T-cell (primary cell): ENCODE results near the gene KRTAP5-9. TPM values are rescaled to one million over a fixed set of nuclear protein-coding genes. Genes with fewer than 3 reads are reported as not detected.

Experiments used
- ATAC-seq, 4 experiments: fragments of 200-7000 bp in 3 of 4; fragments of 150-1000 bp in 1 of 4; cut with Tn5 transposase; replicated peaks in 1 of 4; 1 replicate in 3 of 4; 2 replicates in 1 of 4; pipeline ENCODE4 v1.10.0; 2021; ENCODE audit warnings: moderate library complexity in 3 of 4, mild to moderate bottlenecking in 2 of 4, moderate number of reproducible peaks in 1 of 4
- CTCF ChIA-PET, 2 donors: fragments of 300-600 bp; sonication (Branson Sonifier 250); formaldehyde crosslinking; loops; one replicate each; lab custom pipeline; 2022; ENCODE audit warnings: antibody characterized with exemption in 2 of 2; lab: Charles Lee
- POLR2A ChIA-PET, 2 donors: fragments of 300-600 bp; sonication (Branson Sonifier 250); formaldehyde crosslinking; loops; one replicate each; lab custom pipeline; 2022; ENCODE audit warnings: antibody characterized with exemption in 2 of 2; lab: Charles Lee
- DNase-seq, 35 experiments: peaks; one replicate each; pipeline versions ENCODE4 v3.0.0 to v3.0.0-alpha.2; 2013 to 2023
- H3K27ac ChIP-seq: one replicate; pipeline ENCODE4 v1.5.1; 2013; ENCODE audit warnings: low read length
- H3K27me3 ChIP-seq, 2 experiments: replicated peaks in 1 of 2; 1 replicate in 1 of 2; 2 replicates in 1 of 2; pipeline versions ENCODE4 v1.6.1 to v1.7.0; 2013; ENCODE audit warnings: low read length in 1 of 2, mixed read lengths in 1 of 2; ENCODE audit not compliant: control insufficient read depth in 2 of 2, insufficient read depth in 2 of 2; ENCODE audit errors: extremely low read depth in 1 of 2
- H3K36me3 ChIP-seq, 2 donors: 1 replicate in 1 of 2; 2 replicates in 1 of 2; pipeline versions ENCODE4 v1.6.1 to v1.7.0; 2013; ENCODE audit warnings: low read length in 1 of 2; ENCODE audit not compliant: control insufficient read depth in 2 of 2, insufficient read depth in 1 of 2; ENCODE audit errors: extremely low read depth in 1 of 2
- H3K4me1 ChIP-seq, 2 experiments: 1 replicate in 1 of 2; 2 replicates in 1 of 2; pipeline versions ENCODE4 v1.6.1 to v1.7.0; 2013; ENCODE audit warnings: low read length in 2 of 2, mixed read lengths in 1 of 2; ENCODE audit not compliant: insufficient read depth in 2 of 2, control insufficient read depth in 1 of 2; ENCODE audit errors: extremely low read depth in 1 of 2
- H3K4me3 ChIP-seq, 2 donors: 1 replicate in 1 of 2; 2 replicates in 1 of 2; pipeline versions ENCODE4 v1.5.1 to v1.7.0; 2013; ENCODE audit warnings: mild to moderate bottlenecking in 2 of 2, low read length in 1 of 2, moderate library complexity in 1 of 2; ENCODE audit not compliant: control insufficient read depth in 1 of 2; ENCODE audit errors: extremely low read depth in 1 of 2
- H3K9me3 ChIP-seq: 2 replicates; pipeline ENCODE4 v1.7.0; 2013
- H3K27ac Mint-ChIP-seq, 2 donors: one replicate each; pipeline ENCODE4 v1.8.0; 2020 to 2021; ENCODE audit warnings: mild to moderate bottlenecking in 2 of 2, mixed read lengths in 2 of 2
- H3K27me3 Mint-ChIP-seq, 2 donors: one replicate each; pipeline ENCODE4 v1.8.0; 2021 to 2022; ENCODE audit warnings: mixed read lengths in 2 of 2
- H3K36me3 Mint-ChIP-seq: one replicate; pipeline ENCODE4 v1.8.0; 2021; ENCODE audit warnings: mixed read lengths
- H3K4me1 Mint-ChIP-seq, 3 donors: one replicate each; pipeline ENCODE4 v1.8.0; 2020 to 2022; ENCODE audit warnings: mixed read lengths in 3 of 3, mild to moderate bottlenecking in 1 of 3
- H3K4me3 Mint-ChIP-seq, 3 donors: one replicate each; pipeline ENCODE4 v1.8.0; 2020 to 2022; ENCODE audit warnings: mild to moderate bottlenecking in 3 of 3, mixed read lengths in 3 of 3, moderate library complexity in 3 of 3
- H3K9me3 Mint-ChIP-seq, 3 donors: one replicate each; pipeline ENCODE4 v1.8.0; 2020 to 2022; ENCODE audit warnings: mixed read lengths in 3 of 3
- WGBS: methylation state at CpG from one replicate; pipeline ENCODE4 v1.1.5; 2013; ENCODE audit warnings: missing lambda C conversion rate; ENCODE audit not compliant: insufficient coverage; 5-methylcytosine and 5-hydroxymethylcytosine counted together
- total RNA-seq, 35 experiments: library from RNA in 6 of 35; stranded (reverse) in 6 of 35; fragments of 120-200 nt in 1 of 35; gene quantifications; one replicate each; pipeline versions ENCODE4 v1.2.1 to v1.2.4 and lab custom pipeline; 2013 to 2026

KRTAP5-9 gene
- total RNA-seq, 5 donors from 2014 or later (not counting 1 experiment from before 2014, with no cell fraction given) = 0.23 to 0.33 TPM; not detected in 3

GRCh38 chr11:71502871-71503435, 45.3 kb upstream of the KRTAP5-9 start:
- Histone ChIP-seq H3K4me3 (no peak overlapping the region), H3K9me3 (no peaks in the 10 kb centered on the region), H3K36me3 (peaks cover 32 to 45% of the 10 kb centered on the region in 2 donors), H3K27me3 (no peaks in the 10 kb centered on the region), H3K27ac (no peak overlapping the region), H3K4me1 (no peaks in the 10 kb centered on the region)
- no peak for ATAC-seq
- H3K4me1 Mint-ChIP-seq = no peaks in the 10 kb centered on the region
- H3K27me3 Mint-ChIP-seq = no peaks in the 10 kb centered on the region
- ChIA-PET POLR2A (no interaction called here), CTCF (no interaction called here)
- 96% methylated on average over 11 of the region's 15 CpGs for WGBS
- peaks cover under 1 to 16% (median 9%) of the 10 kb centered on the region in 3 donors for H3K9me3 Mint-ChIP-seq
- H3K4me3 Mint-ChIP-seq = no peak overlapping the region
- no peak overlapping the region for H3K27ac Mint-ChIP-seq
- DNase-seq = peak in 1 of 35 experiments; percentile 16
- peaks cover 76% of the 10 kb centered on the region for H3K36me3 Mint-ChIP-seq

- Histone ChIP-seq H3K4me1 (no peaks in the 10 kb centered on the region), H3K36me3 (peaks cover 19 to 31% of the 10 kb centered on the region in 2 donors), H3K27ac (no peak overlapping the region), H3K9me3 (peaks cover 6% of the 10 kb centered on the region), H3K4me3 (no peak overlapping the region), H3K27me3 (no peaks in the 10 kb centered on the region)
- Mint-ChIP-seq H3K27me3 (no peaks in the 10 kb centered on the region), H3K27ac (no peak overlapping the region), H3K4me3 (no peak overlapping the region), H3K9me3 (peaks cover 16 to 32% (median 24%) of the 10 kb centered on the region in 3 donors), H3K4me1 (no peaks in the 10 kb centered on the region), H3K36me3 (peaks cover 62% of the 10 kb centered on the region)
- DNase-seq (no peak), ATAC-seq (no peak)
- WGBS = 96% methylated on average over 8 of the region's 10 CpGs
- ChIA-PET POLR2A (no interaction called here), CTCF (no interaction called here)
Measured at GRCh38 chr11:71504531-71504930, 43.7 kb upstream of the KRTAP5-9 start.

- peaks cover 8% of the 10 kb centered on the region for H3K9me3 ChIP-seq
- peaks cover 15 to 26% of the 10 kb centered on the region in 2 donors for H3K36me3 ChIP-seq
- no peak overlapping the region for H3K27ac ChIP-seq
- DNase-seq = no peak
- H3K27me3 ChIP-seq = no peaks in the 10 kb centered on the region
- no CpG with 5 or more reads among the region's 2 CpGs for WGBS
- CTCF ChIA-PET = no interaction called here
- H3K4me3 ChIP-seq = no peak overlapping the region
- Mint-ChIP-seq H3K9me3 (peaks cover 20 to 36% (median 28%) of the 10 kb centered on the region in 3 donors), H3K27ac (no peak overlapping the region), H3K4me1 (no peaks in the 10 kb centered on the region), H3K36me3 (peaks cover 59% of the 10 kb centered on the region), H3K27me3 (no peaks in the 10 kb centered on the region), H3K4me3 (no peak overlapping the region)
- ATAC-seq = no peak
- POLR2A ChIA-PET = no interaction called here
- no peaks in the 10 kb centered on the region for H3K4me1 ChIP-seq
Measured at GRCh38 chr11:71505001-71505400, 43.2 kb upstream of the KRTAP5-9 start.

- 94% methylated on average over 7 of the region's 9 CpGs for WGBS
- Mint-ChIP-seq H3K4me3 (no peak overlapping the region), H3K36me3 (peaks cover 51% of the 10 kb centered on the region), H3K27me3 (no peaks in the 10 kb centered on the region), H3K9me3 (peaks cover 20 to 43% (median 32%) of the 10 kb centered on the region in 3 donors), H3K4me1 (no peaks in the 10 kb centered on the region), H3K27ac (no peak overlapping the region)
- ATAC-seq (no peak), DNase-seq (peak in 2 of 35 experiments; percentile 0 to 13)
- H3K9me3 ChIP-seq = peaks cover 8% of the 10 kb centered on the region
- no peak overlapping the region for H3K27ac ChIP-seq
- no peak overlapping the region for H3K4me3 ChIP-seq
- ChIA-PET POLR2A (no interaction called here), CTCF (no interaction called here)
- H3K4me1 ChIP-seq = no peaks in the 10 kb centered on the region
- H3K36me3 ChIP-seq = peaks cover 8 to 18% of the 10 kb centered on the region in 2 donors
- H3K27me3 ChIP-seq = no peaks in the 10 kb centered on the region
Measured at GRCh38 chr11:71505781-71506180, 42.4 kb upstream of the KRTAP5-9 start.

GRCh38 chr11:71507102-71507501, 41.1 kb upstream of the KRTAP5-9 start:
- H3K4me1 ChIP-seq = no peaks in the 10 kb centered on the region
- H3K4me3 ChIP-seq = no peak overlapping the region
- no peaks in the 10 kb centered on the region for H3K27me3 Mint-ChIP-seq
- peaks cover 43% of the 10 kb centered on the region for H3K36me3 Mint-ChIP-seq
- ChIA-PET CTCF (no interaction called here), POLR2A (no interaction called here)
- WGBS = 94% methylated on average over 5 of the region's 5 CpGs
- no peak overlapping the region for H3K27ac ChIP-seq
- H3K4me3 Mint-ChIP-seq = no peak overlapping the region
- H3K27ac Mint-ChIP-seq = no peak overlapping the region
- no peaks in the 10 kb centered on the region for H3K4me1 Mint-ChIP-seq
- no peaks in the 10 kb centered on the region for H3K27me3 ChIP-seq
- peaks cover 20 to 50% (median 38%) of the 10 kb centered on the region in 3 donors for H3K9me3 Mint-ChIP-seq
- no peak for ATAC-seq
- H3K36me3 ChIP-seq = peaks cover 3 to 5% of the 10 kb centered on the region in 2 donors
- H3K9me3 ChIP-seq = peaks cover 8% of the 10 kb centered on the region
- DNase-seq = no peak

GRCh38 chr11:71518506-71519471, 29.4 kb upstream of the KRTAP5-9 start:
- peaks cover 0 to 9% (median 2%) of the 10 kb centered on the region in 3 donors for H3K9me3 Mint-ChIP-seq
- peak in 1 of 35 experiments; percentile 19 for DNase-seq
- Histone ChIP-seq H3K4me3 (no peak overlapping the region), H3K27ac (no peak overlapping the region), H3K36me3 (no peaks in the 10 kb centered on the region), H3K9me3 (no peaks in the 10 kb centered on the region), H3K27me3 (peaks cover 0 to 4% of the 10 kb centered on the region in 2 experiments), H3K4me1 (no peaks in the 10 kb centered on the region)
- H3K27me3 Mint-ChIP-seq = no peaks in the 10 kb centered on the region
- ChIA-PET POLR2A (no interaction called here), CTCF (no interaction called here)
- H3K27ac Mint-ChIP-seq = no peak overlapping the region
- no peak overlapping the region for H3K4me3 Mint-ChIP-seq
- no peak for ATAC-seq
- H3K36me3 Mint-ChIP-seq = no peaks in the 10 kb centered on the region
- H3K4me1 Mint-ChIP-seq = no peaks in the 10 kb centered on the region
- 91% methylated on average over 48 of the region's 55 CpGs for WGBS
